ENCODE data around the gene LETM1. TPM values are rescaled to one million over a fixed set of nuclear protein-coding genes. Genes with fewer than 3 reads are reported as not detected.

Gene LETM1
- 10 to 100 TPM; 38.8 to 42.8 TPM for total RNA-seq
- polyA plus RNA-seq, result 10 to 100 TPM in 1 of 2 donors, 1 to 10 TPM in 1; 6.5 to 12.2 TPM

GRCh38 chr4:1856071-1856942 is at the start of gene LETM1:
Gene LETM1, minus strand, starts transcription at chr4:1856156. Its CDS starts 206 bp downstream, at chr4:1855950.
- Histone ChIP-seq H3K9me3 (ENCODE audit: control insufficient read depth in 1 of 2, low read length in 2 of 2) (no peaks in the 10 kb centered on the region), H3K27me3 (ENCODE audit: insufficient read depth, low read length) (no peaks in the 10 kb centered on the region), H3K27ac (ENCODE audit: low read depth, low read length) (peak within 1 kb of the TSS; percentile 59), H3K4me1 (ENCODE audit: insufficient read depth, low read length) (peaks cover 43% of the 10 kb centered on the region), H3K4me3 (ENCODE audit: low read length in 2 of 2) (peak within 1 kb of the TSS; percentile 47 to 89), H3K36me3 (ENCODE audit: insufficient read depth, low read length) (no peaks in the 10 kb centered on the region)
- Mint-ChIP-seq H3K4me3 (peak within 1 kb of the TSS; percentile 81 to 90 (median 85)), H3K36me3 (no peaks in the 10 kb centered on the region), H3K27me3 (no peaks in the 10 kb centered on the region), H3K27ac (peak within 1 kb of the TSS; percentile 25 to 84 (median 76)), H3K9me3 (no peaks in the 10 kb centered on the region), H3K4me1 (peaks cover 9 to 42% (median 31%) of the 10 kb centered on the region in 4 donors)
- DNase-seq, result peak; percentile 90 to 92 (median 91)
- POLR2A ChIA-PET (ENCODE audit: partially characterized antibody), result interaction anchor here (0.8 to 8.1 kb wide), 9 partner anchors 12 to 1176 kb away, joined by 3 to 81 read pairs (median 7); partner anchors contain the start of genes NSD2, TACC3 and TMEM129
- intact Hi-C loops (cut with micrococcal nuclease), result loop anchor here (1.0 to 5.0 kb wide), 6 partner anchors 14 to 1184 kb away; partner anchors contain the start of genes ATP5ME, FAM53A, HAUS3 and MYL5
- CTCF ChIA-PET (ENCODE audit: partially characterized antibody), result interaction anchor here (0.6 to 6.0 kb wide), 6 partner anchors 14 to 798 kb away, joined by 3 to 35 read pairs (median 4); no protein-coding TSS in a partner anchor

- intact Hi-C loops (cut with micrococcal nuclease), result no loop called here
Measured at GRCh38 chr4:1904042-1904441, 48.1 kb upstream of the LETM1 start.

GRCh38 chr4:1903035-1903434 is 47.1 kb upstream of the LETM1 start:
- H3K27ac ChIP-seq (ENCODE audit: low read depth, low read length), result no peak overlapping the region
- no peaks in the 10 kb centered on the region for H3K27me3 ChIP-seq (ENCODE audit: insufficient read depth, low read length)
- Mint-ChIP-seq H3K4me1 (peaks cover 10 to 33% (median 24%) of the 10 kb centered on the region in 4 donors), H3K36me3 (peaks cover 38 to 44% of the 10 kb centered on the region in 2 donors), H3K27ac (peak overlapping the region in 1 of 7 donors; percentile 1), H3K9me3 (no peaks in the 10 kb centered on the region), H3K27me3 (no peaks in the 10 kb centered on the region), H3K4me3 (no peak overlapping the region)
- ChIA-PET POLR2A (ENCODE audit: partially characterized antibody) (no interaction called here), CTCF (ENCODE audit: partially characterized antibody) (interaction anchor here (5.3 to 6.6 kb wide), 4 partner anchors 15 to 209 kb away, joined by 39 to 160 read pairs (median 50); no protein-coding TSS in a partner anchor)
- H3K4me3 ChIP-seq (ENCODE audit: low read length in 2 of 2), result no peak overlapping the region
- no peaks in the 10 kb centered on the region for H3K9me3 ChIP-seq (ENCODE audit: control insufficient read depth in 1 of 2, low read length in 2 of 2)
- H3K4me1 ChIP-seq (ENCODE audit: insufficient read depth, low read length), result peaks cover 32% of the 10 kb centered on the region
- no peak for DNase-seq
- H3K36me3 ChIP-seq (ENCODE audit: insufficient read depth, low read length), result peaks cover 25% of the 10 kb centered on the region
- intact Hi-C loops (cut with micrococcal nuclease), result no loop called here

More at GRCh38 chr4:1904042-1904441, 48.1 kb upstream of the LETM1 start:
- no peaks in the 10 kb centered on the region for H3K27me3 ChIP-seq (ENCODE audit: insufficient read depth, low read length)
- POLR2A ChIA-PET (ENCODE audit: partially characterized antibody), result no interaction called here
- DNase-seq, result no peak
- Mint-ChIP-seq H3K4me3 (no peak overlapping the region), H3K4me1 (peaks cover 10 to 32% (median 22%) of the 10 kb centered on the region in 4 donors), H3K36me3 (peaks cover 41 to 48% of the 10 kb centered on the region in 2 donors), H3K27ac (no peak overlapping the region), H3K27me3 (no peaks in the 10 kb centered on the region), H3K9me3 (no peaks in the 10 kb centered on the region)
- H3K36me3 ChIP-seq (ENCODE audit: insufficient read depth, low read length), result peaks cover 25% of the 10 kb centered on the region
- CTCF ChIA-PET (ENCODE audit: partially characterized antibody), result interaction anchor here (5.3 kb wide), 1 partner anchor 157 kb away, joined by 26 read pairs; no protein-coding TSS in a partner anchor
- H3K27ac ChIP-seq (ENCODE audit: low read depth, low read length), result no peak overlapping the region
- H3K9me3 ChIP-seq (ENCODE audit: control insufficient read depth in 1 of 2, low read length in 2 of 2), result no peaks in the 10 kb centered on the region
- peaks cover 34% of the 10 kb centered on the region for H3K4me1 ChIP-seq (ENCODE audit: insufficient read depth, low read length)
- H3K4me3 ChIP-seq (ENCODE audit: low read length in 2 of 2), result no peak overlapping the region

GRCh38 chr4:1902243-1902642 is 46.3 kb upstream of the LETM1 start:
- Mint-ChIP-seq H3K4me3 (no peak overlapping the region), H3K36me3 (peaks cover 35 to 43% of the 10 kb centered on the region in 2 donors), H3K9me3 (no peaks in the 10 kb centered on the region), H3K27ac (no peak overlapping the region), H3K4me1 (peaks cover 10 to 29% (median 20%) of the 10 kb centered on the region in 4 donors), H3K27me3 (no peaks in the 10 kb centered on the region)
- no peak overlapping the region for H3K4me3 ChIP-seq (ENCODE audit: low read length in 2 of 2)
- H3K4me1 ChIP-seq (ENCODE audit: insufficient read depth, low read length), result peaks cover 24% of the 10 kb centered on the region
- ChIA-PET CTCF (ENCODE audit: partially characterized antibody) (interaction anchor here (0.9 to 6.6 kb wide), 5 partner anchors 9 to 209 kb away, joined by 3 to 160 read pairs (median 43); no protein-coding TSS in a partner anchor), POLR2A (ENCODE audit: partially characterized antibody) (no interaction called here)
- H3K9me3 ChIP-seq (ENCODE audit: control insufficient read depth in 1 of 2, low read length in 2 of 2), result no peaks in the 10 kb centered on the region
- no peaks in the 10 kb centered on the region for H3K27me3 ChIP-seq (ENCODE audit: insufficient read depth, low read length)
- peaks cover 25% of the 10 kb centered on the region for H3K36me3 ChIP-seq (ENCODE audit: insufficient read depth, low read length)
- intact Hi-C loops (cut with micrococcal nuclease), result no loop called here
- no peak for DNase-seq
- no peak overlapping the region for H3K27ac ChIP-seq (ENCODE audit: low read depth, low read length)

GRCh38 chr4:1901127-1901526 is 45.2 kb upstream of the LETM1 start:
- Mint-ChIP-seq H3K27ac (peak overlapping the region in 1 of 7 donors; percentile 41), H3K4me3 (no peak overlapping the region), H3K27me3 (no peaks in the 10 kb centered on the region), H3K36me3 (peaks cover 31 to 39% of the 10 kb centered on the region in 2 donors), H3K9me3 (no peaks in the 10 kb centered on the region), H3K4me1 (peaks cover 6 to 22% (median 13%) of the 10 kb centered on the region in 4 donors)
- Histone ChIP-seq H3K36me3 (ENCODE audit: insufficient read depth, low read length) (peaks cover 25% of the 10 kb centered on the region), H3K9me3 (ENCODE audit: control insufficient read depth in 1 of 2, low read length in 2 of 2) (no peaks in the 10 kb centered on the region), H3K27me3 (ENCODE audit: insufficient read depth, low read length) (no peaks in the 10 kb centered on the region), H3K27ac (ENCODE audit: low read depth, low read length) (no peak overlapping the region), H3K4me3 (ENCODE audit: low read length in 2 of 2) (no peak overlapping the region), H3K4me1 (ENCODE audit: insufficient read depth, low read length) (peaks cover 13% of the 10 kb centered on the region)
- intact Hi-C loops (cut with micrococcal nuclease), result no loop called here
- CTCF ChIA-PET (ENCODE audit: partially characterized antibody), result interaction anchor here (1.0 to 6.6 kb wide), 12 partner anchors 10 to 271 kb away, joined by 3 to 160 read pairs (median 32); partner anchors contain the start of gene LETM1
- POLR2A ChIA-PET (ENCODE audit: partially characterized antibody), result no interaction called here
- DNase-seq, result no peak

GRCh38 chr4:1900624-1901023 is 44.7 kb upstream of the LETM1 start:
- ChIA-PET POLR2A (ENCODE audit: partially characterized antibody) (interaction anchor here (0.9 kb wide), 1 partner anchor 14 kb away, joined by 4 read pairs; no protein-coding TSS in a partner anchor), CTCF (ENCODE audit: partially characterized antibody) (interaction anchor here (1.0 to 6.6 kb wide), 23 partner anchors 8 to 271 kb away, joined by 3 to 160 read pairs (median 8); partner anchors contain the start of gene LETM1)
- intact Hi-C loops (cut with micrococcal nuclease), result no loop called here
- Histone ChIP-seq H3K4me1 (ENCODE audit: insufficient read depth, low read length) (peaks cover 8% of the 10 kb centered on the region), H3K27me3 (ENCODE audit: insufficient read depth, low read length) (no peaks in the 10 kb centered on the region), H3K36me3 (ENCODE audit: insufficient read depth, low read length) (peaks cover 25% of the 10 kb centered on the region), H3K4me3 (ENCODE audit: low read length in 2 of 2) (no peak overlapping the region), H3K9me3 (ENCODE audit: control insufficient read depth in 1 of 2, low read length in 2 of 2) (no peaks in the 10 kb centered on the region), H3K27ac (ENCODE audit: low read depth, low read length) (no peak overlapping the region)
- Mint-ChIP-seq H3K4me1 (peaks cover 6 to 17% (median 11%) of the 10 kb centered on the region in 4 donors), H3K36me3 (peaks cover 28 to 34% of the 10 kb centered on the region in 2 donors), H3K4me3 (no peak overlapping the region), H3K27ac (peak overlapping the region in 1 of 7 donors; percentile 41), H3K27me3 (no peaks in the 10 kb centered on the region), H3K9me3 (no peaks in the 10 kb centered on the region)
- DNase-seq, result no peak

- no peaks in the 10 kb centered on the region for H3K27me3 Mint-ChIP-seq
- ChIA-PET POLR2A (ENCODE audit: partially characterized antibody) (interaction anchor here (0.9 to 1.7 kb wide), 3 partner anchors 13 to 44 kb away, joined by 3 to 12 read pairs (median 4); partner anchors contain the start of gene LETM1), CTCF (ENCODE audit: partially characterized antibody) (interaction anchor here (0.9 to 6.6 kb wide), 32 partner anchors 9 to 270 kb away, joined by 3 to 160 read pairs (median 6); partner anchors contain the start of gene LETM1)
- peaks cover 25% of the 10 kb centered on the region for H3K36me3 ChIP-seq (ENCODE audit: insufficient read depth, low read length)
- H3K4me1 Mint-ChIP-seq, result peaks cover 7 to 16% (median 13%) of the 10 kb centered on the region in 4 donors
- no peaks in the 10 kb centered on the region for H3K9me3 Mint-ChIP-seq
- no peak for DNase-seq
- H3K27me3 ChIP-seq (ENCODE audit: insufficient read depth, low read length), result no peaks in the 10 kb centered on the region
- H3K4me3 Mint-ChIP-seq, result no peak overlapping the region
- no peak overlapping the region for H3K27ac ChIP-seq (ENCODE audit: low read depth, low read length)
- H3K4me1 ChIP-seq (ENCODE audit: insufficient read depth, low read length), result peaks cover 6% of the 10 kb centered on the region
- intact Hi-C loops (cut with micrococcal nuclease), result no loop called here
- H3K27ac Mint-ChIP-seq, result no peak overlapping the region
- no peak overlapping the region for H3K4me3 ChIP-seq (ENCODE audit: low read length in 2 of 2)
- no peaks in the 10 kb centered on the region for H3K9me3 ChIP-seq (ENCODE audit: control insufficient read depth in 1 of 2, low read length in 2 of 2)
- H3K36me3 Mint-ChIP-seq, result peaks cover 26 to 33% of the 10 kb centered on the region in 2 donors
Measured at GRCh38 chr4:1900087-1900433, 44.1 kb upstream of the LETM1 start.
